GM19455 (cell line): ENCODE measurements around the gene ATAD1.
"Not testable (repeated sequence)": the region's sequence is repeated elsewhere in the genome, so short reads cannot be mapped to it uniquely, and the experiment has no call there.

Source experiments
- ATAC-seq: cut with Tn5 transposase; IDR thresholded peaks from one replicate; pipeline ENCODE4 v1.9.1; 2021; ENCODE audit not compliant: unreplicated experiment

Gene ATAD1

GRCh38 chr10:87846711-87847110 is 28.7 kb upstream of the ATAD1 start:
- not testable (repeated sequence) for ATAC-seq

- ATAC-seq: no peak
These were observed 28.0 kb upstream of the ATAD1 start for GRCh38 chr10:87846023-87846422.

GRCh38 chr10:87845624-87845998 is 27.6 kb upstream of the ATAD1 start:
- ATAC-seq: no peak

GRCh38 chr10:87844837-87845623 is 27.0 kb upstream of the ATAD1 start:
- ATAC-seq: no peak

GRCh38 chr10:87843714-87844113 is 25.7 kb upstream of the ATAD1 start:
- no peak for ATAC-seq

- no peak for ATAC-seq
These were observed 24.9 kb upstream of the ATAD1 start for GRCh38 chr10:87842776-87843497.

- no peak for ATAC-seq
These were observed 24.2 kb upstream of the ATAD1 start for GRCh38 chr10:87842220-87842641.

- ATAC-seq: no peak
These were observed 23.2 kb upstream of the ATAD1 start for GRCh38 chr10:87841186-87841585.

GRCh38 chr10:87838650-87839049 is 20.6 kb upstream of the ATAD1 start:
- no peak for ATAC-seq

GRCh38 chr10:87837445-87837844 is 19.4 kb upstream of the ATAD1 start:
- ATAC-seq: no peak

- no peak for ATAC-seq
These were observed 18.1 kb upstream of the ATAD1 start for GRCh38 chr10:87836098-87836497.

- ATAC-seq: no peak
These were observed 12.1 kb upstream of the ATAD1 start for GRCh38 chr10:87829986-87830729.

- ATAC-seq: not testable (repeated sequence)
These were observed 11.0 kb upstream of the ATAD1 start for GRCh38 chr10:87829051-87829450.

- ATAC-seq: no peak
These were observed 9.7 kb upstream of the ATAD1 start for GRCh38 chr10:87827681-87828080.

- no peak for ATAC-seq
These were observed 8.6 kb upstream of the ATAD1 start for GRCh38 chr10:87826653-87827052.

- no peak for ATAC-seq
These were observed 1.2 kb upstream of the ATAD1 start for GRCh38 chr10:87819289-87819585.

- peak; percentile 46 for ATAC-seq
These were observed 671 bp upstream of the ATAD1 start for GRCh38 chr10:87818505-87819288.

GRCh38 chr10:87816898-87817608 is 973 bp downstream of the ATAD1 start:
- peak; percentile 6 for ATAC-seq

- ATAC-seq: no peak
These were observed 1.7 kb downstream of the ATAD1 start for GRCh38 chr10:87816163-87816897.
